Body of pancreas (tissue), 4 donors: ENCODE measurements around the gene CSRP1. TPM values are rescaled to one million over a fixed set of nuclear protein-coding genes. Genes with fewer than 3 reads are reported as not detected.
A peak's percentile ranks its signal among the peaks of the same experiment; 100 is the strongest.
"Not testable (repeated sequence)": the region's sequence is repeated elsewhere in the genome, so short reads cannot be mapped to it uniquely, and the experiment has no call there.

Source experiments
- ATAC-seq: fragments of 150-250 bp; one replicate; pipeline ENCODE4 v1.9.1; 2016
- DNase-seq, 4 donors: peaks; one replicate each; pipeline ENCODE4 v3.0.0-alpha.2; 2019
- H3K27ac ChIP-seq, 4 donors: fragments of 200-600 bp; sonication (generic); 1 replicate in 3 of 4; 2 replicates in 1 of 4; pipeline versions ENCODE4 v1.5.1 to v1.6.1; 2016 to 2019; ENCODE audit warnings: mild to moderate bottlenecking in 1 of 4, mixed read lengths in 1 of 4, moderate library complexity in 1 of 4
- H3K27me3 ChIP-seq, 2 donors: fragments of 200-600 bp; sonication (generic); one replicate each; pipeline ENCODE4 v1.6.0; 2016; ENCODE audit warnings: mild to moderate bottlenecking in 1 of 2
- H3K36me3 ChIP-seq, 2 donors: fragments of 200-600 bp; sonication (generic); replicated peaks in 1 of 2; 2 replicates each; pipeline ENCODE4 v1.5.1; 2016; ENCODE audit warnings: low read depth in 2 of 2; ENCODE audit not compliant: insufficient read depth in 1 of 2
- H3K4me1 ChIP-seq: fragments of 200-600 bp; sonication (generic); one replicate; pipeline ENCODE4 v1.6.0; 2016
- H3K4me3 ChIP-seq, 2 donors: fragments of 200-600 bp; sonication (generic); 1 replicate in 1 of 2; 2 replicates in 1 of 2; pipeline ENCODE4 v1.5.1; 2016 to 2019
- H3K9me3 ChIP-seq, 3 donors: fragments of 200-600 bp; sonication (generic); 1 replicate in 2 of 3; 2 replicates in 1 of 3; pipeline ENCODE4 v1.5.1; 2016
- POLR2A ChIP-seq, 3 donors: fragments of 450-650 bp; IDR thresholded peaks; one replicate each; pipeline ENCODE4 v1.6.1; 2016; ENCODE audit warnings: antibody characterized with exemption in 3 of 3, mild to moderate bottlenecking in 2 of 3
- WGBS, 2 donors: methylation state at CpG; one replicate each; pipeline ENCODE4 v1.1.5; 2017; 5-methylcytosine and 5-hydroxymethylcytosine counted together
- intact Hi-C: fragments of 100-400 bp; cut with DNase I; formaldehyde crosslinking; loops from one replicate; pipeline ENCODE4 v1.15.1; 2023
- total RNA-seq, 2 donors: library from RNA; depleted of rRNA; stranded (reverse); fragments of >200 nt; gene quantifications; one replicate each; pipeline ENCODE4 v1.1.0, GENCODE V29; 2016
- TF ChIP-seq, protein P1 (sequence below), 7 experiments: fragments of 450-650 bp in 4 of 7; fragments of 200-600 bp in 3 of 7; sonication (generic) in 3 of 7; IDR thresholded peaks; one replicate each; pipeline ENCODE4 v1.5.1; 2016 to 2019; ENCODE audit warnings: antibody characterized with exemption in 7 of 7

Gene CSRP1
- total RNA-seq, 2 donors from 2014 or later: 127 to 245 TPM

DNA sequence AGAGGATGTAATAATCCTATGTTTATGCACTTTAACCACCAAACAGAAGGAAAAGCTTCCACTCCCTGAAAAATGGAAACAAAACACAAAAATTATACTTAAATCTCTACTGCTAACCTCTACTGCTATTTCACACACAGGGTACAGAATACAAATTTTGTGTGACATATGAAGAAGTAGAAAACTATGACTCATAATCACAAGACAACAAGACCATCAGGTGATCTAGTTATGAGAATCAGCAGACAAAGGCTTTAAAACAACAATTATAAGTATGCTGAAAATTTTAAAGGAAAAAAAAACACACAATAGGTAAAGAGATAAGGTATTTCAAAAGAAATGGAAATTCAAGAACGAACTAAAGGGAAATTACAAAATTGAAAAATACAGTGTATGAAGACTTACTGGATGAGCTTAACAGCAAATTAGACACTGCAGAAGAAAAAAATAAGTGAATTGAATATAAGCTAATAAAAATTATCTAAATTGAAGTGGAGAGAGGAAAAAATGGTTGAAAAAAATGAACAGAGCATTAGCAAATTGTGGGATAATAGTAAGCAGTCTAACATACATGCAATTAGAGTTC lies 18.4 kb upstream of the CSRP1 start:
- Histone ChIP-seq H3K9me3 (no peaks in the 10 kb centered on the region), H3K27ac (no peak overlapping the region), H3K36me3 (no peaks in the 10 kb centered on the region), H3K27me3 (no peaks in the 10 kb centered on the region), H3K4me3 (no peak overlapping the region), H3K4me1 (no peaks in the 10 kb centered on the region)
- intact Hi-C loops: no loop called here
- DNase-seq (no peak), ATAC-seq (no peak)
- WGBS, 2 donors: 90 to 94% methylated on average over 1 of the region's 1 CpG
- TF ChIP-seq, protein P1, sequence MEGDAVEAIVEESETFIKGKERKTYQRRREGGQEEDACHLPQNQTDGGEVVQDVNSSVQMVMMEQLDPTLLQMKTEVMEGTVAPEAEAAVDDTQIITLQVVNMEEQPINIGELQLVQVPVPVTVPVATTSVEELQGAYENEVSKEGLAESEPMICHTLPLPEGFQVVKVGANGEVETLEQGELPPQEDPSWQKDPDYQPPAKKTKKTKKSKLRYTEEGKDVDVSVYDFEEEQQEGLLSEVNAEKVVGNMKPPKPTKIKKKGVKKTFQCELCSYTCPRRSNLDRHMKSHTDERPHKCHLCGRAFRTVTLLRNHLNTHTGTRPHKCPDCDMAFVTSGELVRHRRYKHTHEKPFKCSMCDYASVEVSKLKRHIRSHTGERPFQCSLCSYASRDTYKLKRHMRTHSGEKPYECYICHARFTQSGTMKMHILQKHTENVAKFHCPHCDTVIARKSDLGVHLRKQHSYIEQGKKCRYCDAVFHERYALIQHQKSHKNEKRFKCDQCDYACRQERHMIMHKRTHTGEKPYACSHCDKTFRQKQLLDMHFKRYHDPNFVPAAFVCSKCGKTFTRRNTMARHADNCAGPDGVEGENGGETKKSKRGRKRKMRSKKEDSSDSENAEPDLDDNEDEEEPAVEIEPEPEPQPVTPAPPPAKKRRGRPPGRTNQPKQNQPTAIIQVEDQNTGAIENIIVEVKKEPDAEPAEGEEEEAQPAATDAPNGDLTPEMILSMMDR (IDR thresholded peaks at IDR 0.05): no peak
- no peak for TF ChIP-seq POLR2A (IDR thresholded peaks at IDR 0.05)

DNA sequence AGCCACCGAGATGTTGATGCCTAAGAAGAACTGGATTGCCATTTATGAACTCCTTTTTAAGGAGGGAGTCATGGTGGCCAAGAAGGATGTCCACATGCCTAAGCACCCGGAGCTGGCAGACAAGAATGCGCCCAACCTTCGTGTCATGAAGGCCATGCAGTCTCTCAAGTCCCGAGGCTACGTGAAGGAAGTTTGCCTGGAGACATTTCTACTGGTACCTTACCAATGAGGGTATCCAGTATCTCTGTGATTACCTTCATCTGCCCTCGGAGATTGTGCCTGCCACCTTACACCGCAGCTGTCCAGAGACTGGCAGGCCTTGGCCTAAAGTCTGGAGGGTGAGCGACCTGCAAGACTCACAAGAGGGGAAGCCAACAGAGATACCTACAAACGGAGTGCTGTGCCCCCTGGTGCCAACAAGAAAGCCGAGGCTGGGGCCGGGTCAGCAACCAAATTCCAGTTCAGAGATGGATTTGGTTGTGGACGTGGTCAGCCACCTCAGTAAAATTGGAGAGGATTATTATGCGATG lies 13.2 kb upstream of the CSRP1 start:
- H3K4me3 ChIP-seq, H3K36me3 ChIP-seq, DNase-seq, H3K9me3 ChIP-seq, H3K27ac ChIP-seq, H3K4me1 ChIP-seq, ATAC-seq, intact Hi-C loops, H3K27me3 ChIP-seq: not testable (repeated sequence)
- 81 to 86% methylated on average over 11 to 14 of the region's 14 CpGs for WGBS, 2 donors

DNA sequence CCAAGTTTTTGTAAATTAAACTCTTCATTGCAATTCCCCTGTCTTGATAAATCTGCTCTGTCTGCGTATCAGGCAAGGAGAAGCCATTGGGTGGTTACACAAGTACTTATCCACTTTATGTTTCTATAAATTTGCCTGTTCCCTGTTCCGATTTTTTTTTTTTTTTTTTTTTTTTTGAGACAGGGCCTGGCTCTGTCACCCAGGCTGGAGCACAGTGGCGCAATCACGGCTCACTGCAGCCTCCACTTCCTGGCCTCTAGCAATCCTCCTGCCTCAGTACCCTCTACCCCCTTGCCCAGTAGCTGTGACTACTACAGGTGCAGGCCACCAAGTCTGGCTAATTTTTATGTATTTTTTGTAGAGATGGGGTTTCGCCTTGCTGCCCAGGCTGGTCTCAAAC lies 11.1 kb upstream of the CSRP1 start:
- DNase-seq (no peak), ATAC-seq (no peak)
- H3K9me3 ChIP-seq: no peaks in the 10 kb centered on the region
- intact Hi-C loops: loop anchor here (5.0 kb wide), 1 partner anchor 36 kb away; no protein-coding TSS in a partner anchor
- WGBS, 2 donors: 81 to 83% methylated on average over 5 of the region's 5 CpGs
- H3K36me3 ChIP-seq: no peaks in the 10 kb centered on the region
- TF ChIP-seq POLR2A (IDR thresholded peaks at IDR 0.05): no peak
- TF ChIP-seq, protein P1 (IDR thresholded peaks at IDR 0.05): no peak
- no peaks in the 10 kb centered on the region for H3K27me3 ChIP-seq
- H3K4me1 ChIP-seq: peaks cover 28% of the 10 kb centered on the region
- peak overlapping the region in 3 of 4 donors; percentile 11 to 52 (median 51) for H3K27ac ChIP-seq
- H3K4me3 ChIP-seq: no peak overlapping the region

DNA sequence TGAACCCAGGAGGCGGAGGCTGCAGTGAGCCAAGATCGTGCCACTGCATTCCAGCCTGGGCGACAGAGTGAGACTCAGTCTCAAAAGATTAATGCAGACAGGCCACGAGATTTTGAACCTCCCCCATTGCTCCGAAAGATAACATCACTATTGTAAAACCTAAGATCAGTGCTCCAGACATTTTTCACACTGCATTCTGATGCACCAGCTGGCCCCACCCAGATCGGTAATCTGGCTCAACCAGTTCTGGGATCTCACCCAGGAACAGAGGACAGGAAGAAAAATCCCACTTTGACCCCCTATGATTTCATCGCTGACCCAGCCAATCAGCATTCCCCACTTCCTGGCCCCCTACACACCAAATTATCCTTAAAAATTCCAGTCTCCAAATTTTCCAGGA lies 10.7 kb upstream of the CSRP1 start:
- no peaks in the 10 kb centered on the region for H3K9me3 ChIP-seq
- no peak overlapping the region for H3K4me3 ChIP-seq
- no peaks in the 10 kb centered on the region for H3K27me3 ChIP-seq
- ATAC-seq (peak; percentile 55), DNase-seq (peak in 1 of 4 donors; percentile 41)
- peak overlapping the region in 3 of 4 donors; percentile 11 to 52 (median 51) for H3K27ac ChIP-seq
- intact Hi-C loops: loop anchor here (5.0 kb wide), 1 partner anchor 35 kb away; no protein-coding TSS in a partner anchor
- WGBS, 2 donors: 57 to 64% methylated on average over 6 to 7 of the region's 7 CpGs
- H3K4me1 ChIP-seq: peaks cover 33% of the 10 kb centered on the region
- TF ChIP-seq POLR2A (IDR thresholded peaks at IDR 0.05): no peak
- TF ChIP-seq, protein P1 (IDR thresholded peaks at IDR 0.05): no peak
- no peaks in the 10 kb centered on the region for H3K36me3 ChIP-seq

DNA sequence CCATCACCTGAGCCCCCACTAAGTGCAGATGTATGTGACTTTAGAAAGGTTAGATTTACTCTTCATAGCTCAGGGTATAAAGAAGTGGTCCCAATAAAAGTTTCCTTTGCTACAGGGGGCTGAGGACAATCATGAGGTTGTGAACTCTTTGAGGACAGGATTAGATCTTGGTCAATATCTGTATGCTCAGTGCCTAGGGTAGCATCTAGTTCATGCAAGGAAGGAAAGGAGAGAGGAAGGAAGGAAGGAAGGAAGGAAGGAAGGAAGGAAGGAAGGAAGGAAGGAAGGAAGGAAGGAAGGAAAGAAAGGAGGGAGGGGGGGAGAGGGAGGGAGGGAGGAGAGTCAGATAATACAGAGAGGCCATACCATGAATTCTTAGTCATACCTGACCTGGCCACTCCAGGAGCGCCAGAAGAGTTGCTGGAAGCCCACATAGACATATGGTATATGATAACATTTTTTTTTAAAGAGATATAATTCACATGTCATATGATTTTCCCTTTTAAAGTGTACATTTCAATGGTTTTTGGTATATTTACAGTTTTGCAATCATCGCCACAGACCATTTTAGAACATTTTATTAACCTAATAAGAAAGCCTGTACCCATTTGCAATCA lies 9.7 kb upstream of the CSRP1 start:
- peaks cover 43% of the 10 kb centered on the region for H3K4me1 ChIP-seq
- TF ChIP-seq POLR2A (IDR thresholded peaks at IDR 0.05): no peak
- TF ChIP-seq, protein P1 (IDR thresholded peaks at IDR 0.05): no peak
- DNase-seq (no peak), ATAC-seq (no peak)
- intact Hi-C loops: loop anchor here (5.0 kb wide), 1 partner anchor 34 kb away; no protein-coding TSS in a partner anchor
- no peaks in the 10 kb centered on the region for H3K27me3 ChIP-seq
- peak overlapping the region in 1 of 4 donors; percentile 17 for H3K27ac ChIP-seq
- no peaks in the 10 kb centered on the region for H3K9me3 ChIP-seq
- WGBS, 2 donors: 91 to 96% methylated on average over 2 of the region's 2 CpGs
- no peaks in the 10 kb centered on the region for H3K36me3 ChIP-seq
- H3K4me3 ChIP-seq: no peak overlapping the region
